HG03039 (cell line): ENCODE measurements around the gene SLC35E1.
A peak's percentile ranks its signal among the peaks of the same experiment; 100 is the strongest.

Experiments used
- ATAC-seq: cut with Tn5 transposase; IDR thresholded peaks from one replicate; pipeline ENCODE4 v1.9.1; 2021; ENCODE audit warnings: mild to moderate bottlenecking, moderate library complexity; ENCODE audit not compliant: unreplicated experiment

Gene SLC35E1

GRCh38 chr19:16572332-16573211 lies at the start of gene SLC35E1:
Gene SLC35E1 (minus strand): TSS chr19:16572415. CDS start chr19:16572364, 51 bp downstream.
- peak; percentile 80 for ATAC-seq

DNA sequence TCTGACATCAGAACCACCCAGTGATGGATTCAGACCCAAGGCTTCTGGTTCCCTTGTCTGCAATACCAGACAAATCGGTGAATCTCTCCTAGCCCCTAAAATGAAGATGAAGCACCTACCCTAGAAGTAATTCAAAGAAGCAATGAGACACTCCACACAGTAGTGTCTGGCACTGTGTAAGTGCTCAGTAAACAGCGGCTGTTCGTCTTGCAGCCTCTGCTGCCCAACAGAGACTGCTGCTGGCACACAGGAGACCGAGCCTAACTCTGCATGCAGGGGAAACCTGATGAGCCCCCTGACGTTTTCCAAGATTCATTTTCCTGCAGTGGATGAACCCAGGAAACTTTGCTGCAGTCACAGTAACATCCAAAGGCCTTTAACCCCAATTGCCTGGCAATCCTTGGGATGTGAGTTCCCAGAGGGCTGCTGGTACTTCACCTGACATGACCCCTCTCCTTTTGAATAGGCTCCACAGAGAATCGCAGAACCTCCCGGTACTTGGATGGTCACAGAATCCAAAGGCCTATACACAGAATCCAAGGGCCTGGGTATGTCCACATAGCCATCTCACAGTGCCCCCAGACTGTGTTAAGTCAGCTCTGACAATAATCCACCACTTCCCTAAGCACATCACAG lies 49.1 kb upstream of the SLC35E1 start:
- ATAC-seq, result no peak

DNA sequence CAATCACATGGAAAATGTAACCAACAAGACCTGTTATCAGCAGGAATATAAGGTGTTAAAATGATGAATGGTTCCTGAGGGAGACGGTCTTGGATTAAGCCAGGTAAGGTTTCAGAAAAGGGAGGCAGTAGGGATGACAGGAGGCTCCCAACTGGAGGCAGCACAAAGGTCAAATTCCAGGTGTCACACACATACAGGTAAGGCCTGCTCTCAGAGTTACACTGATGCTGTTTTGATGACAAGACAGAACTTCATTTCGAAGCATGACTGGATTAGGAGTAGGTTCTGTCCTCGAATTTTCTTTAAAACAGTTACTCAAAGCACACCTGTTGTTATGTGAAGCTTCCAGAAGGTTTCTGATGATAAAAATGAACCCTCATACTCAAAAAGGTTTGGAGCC lies 48.4 kb upstream of the SLC35E1 start:
- ATAC-seq, result no peak

GRCh38 chr19:16620018-16620417 lies 47.8 kb upstream of the SLC35E1 start:
- ATAC-seq, result no peak

DNA sequence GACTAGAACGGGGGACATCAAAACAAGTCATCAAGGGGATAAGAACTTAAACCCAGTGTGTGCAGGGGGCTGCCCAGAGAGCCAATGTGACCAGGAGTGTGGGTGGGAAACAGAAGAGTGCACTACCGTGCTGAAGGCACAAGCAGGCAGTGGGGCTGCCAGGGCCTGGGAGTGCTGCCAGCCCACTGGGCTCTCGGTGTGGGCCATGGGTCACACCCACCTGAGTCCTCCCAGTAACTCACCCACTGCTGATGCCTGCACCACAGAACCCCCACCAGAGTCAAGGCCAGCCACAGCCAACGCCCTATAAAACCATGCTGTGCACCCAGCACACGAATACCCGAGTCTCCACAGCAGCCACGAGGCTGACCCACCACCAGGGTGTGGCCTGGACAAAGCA lies 47.2 kb upstream of the SLC35E1 start:
- no peak for ATAC-seq

- ATAC-seq, result no peak
These were observed 46.0 kb upstream of the SLC35E1 start for GRCh38 chr19:16618248-16618647.

GRCh38 chr19:16615808-16616207 lies 43.6 kb upstream of the SLC35E1 start:
- no peak for ATAC-seq

- no peak for ATAC-seq
These were observed 42.7 kb upstream of the SLC35E1 start for GRCh38 chr19:16614941-16615340.

- no peak for ATAC-seq
These were observed 41.6 kb upstream of the SLC35E1 start for GRCh38 chr19:16613841-16614240.

- no peak for ATAC-seq
These were observed 40.4 kb upstream of the SLC35E1 start for GRCh38 chr19:16612636-16613035.

- no peak for ATAC-seq
These were observed 38.9 kb upstream of the SLC35E1 start for GRCh38 chr19:16611121-16611520.

GRCh38 chr19:16609511-16610200 lies 37.4 kb upstream of the SLC35E1 start:
- no peak for ATAC-seq

DNA sequence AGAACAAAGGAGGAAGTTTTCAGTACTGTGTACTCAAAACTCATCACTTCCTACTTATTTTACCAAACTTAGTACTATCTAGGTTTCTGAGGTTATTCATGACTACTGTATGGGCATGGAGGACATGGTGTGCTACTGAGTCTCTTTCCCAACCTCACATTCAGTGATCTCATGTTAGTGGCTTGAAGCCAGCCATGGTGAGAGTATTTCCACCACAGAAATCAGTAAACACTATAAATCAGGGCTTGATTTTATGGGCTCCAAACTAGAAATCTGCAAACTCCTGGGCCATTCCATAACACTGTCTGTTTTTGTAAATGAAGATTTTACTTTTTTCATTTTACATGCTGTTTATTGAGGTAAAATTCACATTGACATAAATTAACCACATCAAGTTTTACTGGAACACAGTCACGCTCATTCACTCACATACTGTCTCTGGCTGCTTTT lies 36.1 kb upstream of the SLC35E1 start:
- no peak for ATAC-seq

DNA sequence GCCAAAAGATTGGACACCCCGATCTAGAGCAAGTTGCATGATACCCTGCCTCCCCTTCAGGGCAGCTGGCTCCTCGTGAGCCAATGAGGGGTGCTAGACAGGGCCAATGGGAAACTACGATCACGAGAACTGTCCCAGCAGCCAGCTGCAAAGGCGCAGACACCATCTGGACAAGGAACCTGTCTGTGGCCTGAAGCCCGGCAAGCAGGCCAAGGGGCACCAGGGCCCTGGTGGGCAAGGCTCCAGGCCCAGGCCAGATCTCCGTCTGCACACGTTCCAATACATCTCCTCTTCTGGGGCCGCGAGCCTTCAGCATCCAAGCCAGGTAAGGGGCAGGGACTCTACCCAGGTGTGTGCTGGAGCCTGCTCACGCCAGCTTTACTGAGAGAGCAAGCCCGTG lies 35.6 kb upstream of the SLC35E1 start:
- no peak for ATAC-seq

DNA sequence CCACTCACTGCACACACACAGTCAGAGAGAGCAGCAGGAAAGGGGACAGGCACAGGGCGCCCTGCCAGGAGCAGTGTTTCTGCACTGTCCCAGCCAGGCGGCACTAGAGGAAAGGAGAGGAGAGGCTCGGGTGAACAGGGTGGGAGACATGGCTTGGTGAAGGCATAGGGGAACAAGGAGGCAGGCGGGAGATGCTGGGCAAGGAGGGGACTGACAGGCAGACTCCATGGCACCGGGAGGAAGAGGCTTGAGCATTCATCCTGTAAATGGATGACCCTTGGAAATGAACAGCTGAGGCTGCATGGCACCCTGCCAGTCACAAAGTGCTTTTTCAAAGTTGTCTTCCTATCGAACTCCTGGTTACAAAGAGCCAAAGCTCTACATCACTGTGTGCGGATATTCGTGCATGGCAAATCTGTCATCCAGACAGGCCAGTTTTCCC lies 33.4 kb upstream of the SLC35E1 start:
- no peak for ATAC-seq

DNA sequence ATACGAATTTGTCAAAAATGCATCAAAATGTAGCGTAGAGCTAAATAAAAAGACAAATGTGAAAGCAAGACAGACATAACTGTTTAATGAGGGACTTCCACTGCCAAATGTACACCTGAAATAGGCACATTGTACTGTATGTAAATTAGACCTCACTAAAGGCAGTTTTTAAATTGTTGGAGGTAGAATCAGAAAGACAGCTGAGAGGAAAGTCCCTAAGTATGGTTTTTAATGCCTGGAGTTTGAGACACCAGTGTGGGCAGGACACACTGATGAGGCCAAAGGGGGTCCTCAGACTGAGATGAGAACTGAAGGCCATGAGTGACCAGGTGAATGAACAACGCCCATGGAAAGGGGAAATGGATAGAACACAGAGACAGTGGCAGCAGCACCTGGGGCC lies 32.9 kb upstream of the SLC35E1 start:
- ATAC-seq, result no peak

DNA sequence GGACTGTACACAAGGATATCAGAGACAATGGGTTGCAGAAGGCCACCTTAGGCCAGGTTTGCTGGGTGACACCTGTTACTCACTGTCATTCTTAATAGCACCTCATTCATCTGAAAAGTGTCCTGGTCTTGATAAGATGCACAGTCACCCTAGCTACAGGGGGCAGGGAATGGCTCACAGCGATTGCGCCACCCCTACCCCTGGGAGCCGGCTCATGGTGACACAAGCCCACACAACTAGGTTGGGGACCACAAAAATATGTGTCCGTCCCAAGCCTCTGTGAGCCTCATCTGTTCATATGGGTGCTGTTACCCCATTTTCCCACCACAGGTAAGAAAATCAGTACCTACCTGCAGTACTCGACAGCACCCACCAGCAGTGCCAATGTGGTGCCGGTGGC lies 32.4 kb upstream of the SLC35E1 start:
- ATAC-seq, result no peak

- no peak for ATAC-seq
These were observed 30.9 kb upstream of the SLC35E1 start for GRCh38 chr19:16603090-16603489.

- no peak for ATAC-seq
These were observed 29.3 kb upstream of the SLC35E1 start for GRCh38 chr19:16601378-16602052.

- no peak for ATAC-seq
These were observed 28.6 kb upstream of the SLC35E1 start for GRCh38 chr19:16600824-16601223.
